GM12892 (cell line): ENCODE data around the gene TMEM25.

Experiments
- POLR2A ChIP-seq: IDR thresholded peaks from 2 replicates; pipeline ENCODE4 v1.6.1; 2011; ENCODE audit warnings: low read depth, low read length, control low read depth
- POLR2AphosphoS5 ChIP-seq: IDR thresholded peaks from 2 replicates; pipeline ENCODE4 v1.6.1; 2011; ENCODE audit warnings: low read depth, low read length, control low read depth
- TAF1 ChIP-seq: IDR thresholded peaks from 2 replicates; pipeline ENCODE4 v1.6.1; 2011; ENCODE audit warnings: low read depth, mild to moderate bottlenecking, control low read depth, low read length, borderline replicate concordance

DNA sequence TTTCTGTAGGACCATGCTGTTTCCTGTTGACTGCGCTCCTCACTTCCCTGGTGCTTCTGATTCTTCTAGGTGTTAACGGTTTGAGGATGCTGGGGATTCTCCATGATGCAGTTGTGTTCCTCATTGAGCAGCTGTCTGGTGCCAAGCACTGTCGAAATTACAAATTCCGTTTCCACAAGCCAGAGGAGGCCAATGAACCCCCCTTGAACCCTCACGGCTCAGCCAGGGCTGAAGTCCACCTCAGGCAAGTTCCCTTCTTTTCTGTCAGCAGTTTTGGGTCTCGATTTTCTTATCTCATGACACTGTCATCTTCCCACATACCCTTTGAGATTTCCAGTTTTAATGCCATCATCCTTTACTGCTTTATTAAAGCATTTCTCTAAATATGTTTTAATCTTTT is 11.4 kb upstream of the TMEM25 start:
- TF ChIP-seq POLR2A (no peak), POLR2AphosphoS5 (no peak), TAF1 (no peak)
